GM12875 (cell line): Measurements from ENCODE around the gene THEM4.
"Not testable (repeated sequence)": the region's sequence is repeated elsewhere in the genome, so short reads cannot be mapped to it uniquely, and the experiment has no call there.

Experiments used
- H3K4me3 ChIP-seq: one replicate; pipeline ENCODE4 v1.5.1; 2011; ENCODE audit warnings: low read depth, low read length, control low read depth
- TF ChIP-seq, protein P1 (sequence below): IDR thresholded peaks from 2 replicates; pipeline ENCODE4 v1.5.1; 2011; ENCODE audit warnings: low read depth, mild to moderate bottlenecking, control low read depth, inconsistent platforms, low read length, moderate library complexity, borderline replicate concordance; ENCODE audit not compliant: insufficient read depth

Gene THEM4

DNA sequence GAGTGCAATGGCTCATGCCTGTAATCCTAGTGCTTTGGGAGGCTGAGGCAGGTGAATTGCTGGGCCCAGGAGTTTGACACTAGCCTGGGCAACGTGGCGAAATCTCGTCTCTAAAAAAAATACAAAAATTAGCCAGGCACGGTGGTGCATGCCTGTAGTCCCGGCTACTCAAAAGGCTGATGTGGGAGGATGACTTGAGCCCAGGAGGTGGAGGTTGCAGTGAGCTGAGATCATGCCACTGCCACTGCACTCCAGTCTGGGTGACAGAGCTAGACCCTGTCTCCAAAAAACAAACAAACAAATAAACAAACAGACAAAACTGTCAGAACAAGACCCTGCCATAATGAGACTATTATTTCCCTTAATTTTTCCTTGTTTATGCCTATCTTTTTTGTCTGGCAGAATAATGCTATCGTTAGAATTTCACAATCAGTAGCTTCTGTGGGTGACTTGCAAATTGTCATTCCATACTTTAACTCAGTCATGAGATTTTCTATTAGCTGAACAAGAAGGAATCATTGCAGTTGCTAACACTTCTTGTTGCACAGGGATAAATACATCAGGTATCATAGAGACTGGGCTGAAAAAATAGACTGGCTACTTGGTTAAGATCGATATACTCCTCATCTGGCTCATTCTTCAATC lies 7.5 kb upstream of the THEM4 start:
- H3K4me3 ChIP-seq = no peak overlapping the region
- TF ChIP-seq, protein P1, sequence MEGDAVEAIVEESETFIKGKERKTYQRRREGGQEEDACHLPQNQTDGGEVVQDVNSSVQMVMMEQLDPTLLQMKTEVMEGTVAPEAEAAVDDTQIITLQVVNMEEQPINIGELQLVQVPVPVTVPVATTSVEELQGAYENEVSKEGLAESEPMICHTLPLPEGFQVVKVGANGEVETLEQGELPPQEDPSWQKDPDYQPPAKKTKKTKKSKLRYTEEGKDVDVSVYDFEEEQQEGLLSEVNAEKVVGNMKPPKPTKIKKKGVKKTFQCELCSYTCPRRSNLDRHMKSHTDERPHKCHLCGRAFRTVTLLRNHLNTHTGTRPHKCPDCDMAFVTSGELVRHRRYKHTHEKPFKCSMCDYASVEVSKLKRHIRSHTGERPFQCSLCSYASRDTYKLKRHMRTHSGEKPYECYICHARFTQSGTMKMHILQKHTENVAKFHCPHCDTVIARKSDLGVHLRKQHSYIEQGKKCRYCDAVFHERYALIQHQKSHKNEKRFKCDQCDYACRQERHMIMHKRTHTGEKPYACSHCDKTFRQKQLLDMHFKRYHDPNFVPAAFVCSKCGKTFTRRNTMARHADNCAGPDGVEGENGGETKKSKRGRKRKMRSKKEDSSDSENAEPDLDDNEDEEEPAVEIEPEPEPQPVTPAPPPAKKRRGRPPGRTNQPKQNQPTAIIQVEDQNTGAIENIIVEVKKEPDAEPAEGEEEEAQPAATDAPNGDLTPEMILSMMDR = no peak

GRCh38 chr1:151915061-151915686 lies 5.9 kb upstream of the THEM4 start:
- no peak overlapping the region for H3K4me3 ChIP-seq
- TF ChIP-seq, protein P1 = no peak

DNA sequence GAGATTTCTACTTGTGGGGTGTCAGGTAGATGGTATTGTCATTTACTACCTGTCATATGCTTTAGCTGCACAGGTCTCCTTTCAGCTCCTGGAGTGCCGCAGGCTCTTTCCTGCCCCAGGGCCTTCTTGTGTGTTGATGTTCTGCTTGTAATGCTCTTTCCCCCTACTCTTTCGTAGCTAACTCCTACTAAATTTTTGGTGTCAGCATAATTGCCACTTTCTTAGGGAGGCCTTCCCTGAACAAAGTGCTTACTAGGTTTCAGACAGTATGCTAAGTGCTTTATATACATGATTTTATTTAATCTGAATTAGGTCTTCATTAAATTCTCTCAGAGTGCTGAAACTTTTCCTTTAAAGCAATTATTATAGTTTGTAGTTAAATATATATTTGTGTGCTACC lies 4.8 kb upstream of the THEM4 start:
- TF ChIP-seq, protein P1 = no peak
- H3K4me3 ChIP-seq = no peak overlapping the region

GRCh38 chr1:151912973-151913372 lies 3.7 kb upstream of the THEM4 start:
- TF ChIP-seq, protein P1 = no peak
- H3K4me3 ChIP-seq = no peak overlapping the region

DNA sequence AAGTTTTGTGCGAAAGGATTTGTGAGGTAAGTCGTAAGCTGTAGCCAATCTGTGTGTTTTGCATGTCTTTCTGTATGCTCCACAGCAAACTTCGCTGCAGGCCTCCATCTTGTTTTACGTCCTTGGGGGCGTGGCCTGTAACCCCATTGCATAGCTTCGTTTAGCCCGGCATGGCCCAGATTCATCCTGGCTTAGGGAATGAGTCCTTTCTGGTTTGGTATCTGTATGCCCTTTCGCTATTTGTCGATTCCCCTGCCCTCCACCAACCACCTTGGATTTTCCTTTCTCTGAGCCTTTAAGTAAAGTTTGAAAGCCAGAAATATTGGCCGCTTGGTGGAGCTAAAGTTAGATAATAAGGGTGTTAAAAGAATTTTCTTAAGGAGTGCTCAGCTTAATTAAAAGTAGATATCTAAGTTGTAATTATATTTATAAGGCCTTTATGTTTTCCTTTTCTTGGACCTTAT lies 1.1 kb downstream of the THEM4 start:
- TF ChIP-seq, protein P1 = 0 out of 2 replicates have a peak, but pooled peaks have one; percentile 5

GRCh38 chr1:151907363-151908139 lies 1.8 kb downstream of the THEM4 start:
- H3K4me3 ChIP-seq = no peak overlapping the region
- TF ChIP-seq, protein P1 = no peak

More for the DNA sequence above, 1.1 kb downstream of the THEM4 start:
- H3K4me3 ChIP-seq = no peak overlapping the region

- not testable (repeated sequence) for H3K4me3 ChIP-seq
Observed at GRCh38 chr1:151906324-151906645, 3.0 kb downstream of the THEM4 start.

DNA sequence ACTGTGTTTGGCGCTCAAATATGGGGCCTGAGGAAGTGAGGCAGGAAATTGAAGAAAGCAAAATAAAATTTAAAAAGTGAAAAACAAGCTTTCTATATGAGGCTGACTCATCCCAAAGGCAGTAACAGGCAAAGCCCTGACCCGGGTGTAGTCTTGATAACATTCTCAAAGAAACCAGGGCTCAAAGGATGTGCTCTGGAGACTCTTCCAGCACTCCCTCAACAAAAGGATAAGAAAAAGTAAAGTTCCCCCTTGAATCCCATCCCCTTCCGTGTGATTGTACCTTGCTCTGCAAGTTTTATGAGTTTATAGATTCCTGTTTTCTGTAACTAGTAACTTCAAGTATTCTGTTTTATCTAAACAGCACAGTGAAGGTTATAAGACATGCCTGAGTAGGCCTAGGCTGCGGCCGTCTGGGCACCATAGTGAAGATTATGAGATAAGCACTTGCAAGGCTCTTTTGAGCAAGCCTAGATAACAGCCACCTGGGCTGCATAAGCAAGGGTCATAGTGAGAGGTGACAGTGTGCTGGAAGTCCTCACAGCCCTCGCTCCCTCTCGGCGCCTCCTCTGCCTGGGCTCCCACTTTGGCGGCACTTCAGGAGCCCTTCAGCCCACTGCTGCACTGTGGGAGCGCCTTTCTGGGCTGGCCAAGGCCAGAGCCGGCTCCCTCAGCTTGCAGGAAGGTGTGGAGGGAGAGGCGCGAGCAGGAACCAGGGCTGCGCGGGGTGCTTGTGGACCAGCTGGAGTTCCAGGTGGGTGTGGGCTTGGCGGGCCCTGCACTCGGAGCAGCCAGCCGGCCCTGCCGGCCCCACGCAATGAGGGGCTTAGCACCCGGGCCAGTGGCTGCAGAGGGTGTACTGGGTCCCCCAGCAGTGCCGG lies 3.6 kb downstream of the THEM4 start:
- H3K4me3 ChIP-seq = not testable (repeated sequence)
